Measurements from ENCODE around the gene BGLAP.
"Not testable (repeated sequence)": the region's sequence is repeated elsewhere in the genome, so short reads cannot be mapped to it uniquely, and the experiment has no call there.

Gene BGLAP

GRCh38 chr1:156241926-156242325, at the start of gene BGLAP:
Gene BGLAP (plus strand): TSS chr1:156242184. CDS start chr1:156242232, 48 bp downstream.
- no peak for DNase-seq

- no peak for DNase-seq
Observed at GRCh38 chr1:156193208-156193487, 48.8 kb upstream of the BGLAP start.

DNA sequence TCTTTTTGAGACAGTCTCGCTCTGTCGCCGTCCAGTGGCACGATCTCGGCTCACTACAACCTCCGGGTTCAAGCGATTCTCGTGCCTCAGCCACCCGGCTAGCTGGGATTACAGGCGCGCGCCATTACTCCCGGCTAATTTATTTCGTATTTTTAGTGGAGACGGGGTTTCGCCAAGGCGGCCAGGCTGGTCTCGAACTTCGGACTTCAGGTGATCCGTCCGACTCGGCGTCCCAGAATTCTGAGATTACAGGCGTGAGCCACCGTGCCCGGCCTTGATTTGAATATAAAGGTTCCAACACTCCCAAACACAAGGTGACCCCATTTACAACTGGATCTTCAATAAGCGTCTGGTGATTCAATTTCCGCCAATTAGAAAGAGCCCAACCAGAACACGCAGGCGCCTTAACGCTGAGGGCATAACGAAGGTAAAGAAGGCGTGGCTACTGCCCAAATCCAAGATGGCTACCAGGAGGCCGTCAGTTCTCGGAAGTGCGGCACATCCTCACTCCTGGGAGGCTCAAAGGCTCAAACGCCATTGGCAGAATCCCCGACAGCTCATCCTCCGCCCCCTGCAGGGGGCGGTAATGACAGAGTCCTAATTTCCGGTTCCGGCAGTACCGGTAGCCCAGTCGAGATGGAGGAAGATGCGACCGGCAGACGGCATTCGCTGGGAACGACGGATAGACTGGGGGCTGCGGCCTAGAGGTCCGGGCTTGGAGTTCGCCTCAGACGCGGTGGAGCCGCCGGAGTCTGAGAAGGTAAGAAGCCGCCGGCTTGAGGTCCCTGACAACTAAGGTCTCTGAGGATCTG, 48.3 kb upstream of the BGLAP start, which contains the start of gene SLC25A44:
Gene SLC25A44, plus strand, starts transcription at position 617 of the 812 bp plus-strand sequence. CDS start 5,744 bp downstream, outside the sequence.
- DNase-seq = peak; percentile 99

DNA sequence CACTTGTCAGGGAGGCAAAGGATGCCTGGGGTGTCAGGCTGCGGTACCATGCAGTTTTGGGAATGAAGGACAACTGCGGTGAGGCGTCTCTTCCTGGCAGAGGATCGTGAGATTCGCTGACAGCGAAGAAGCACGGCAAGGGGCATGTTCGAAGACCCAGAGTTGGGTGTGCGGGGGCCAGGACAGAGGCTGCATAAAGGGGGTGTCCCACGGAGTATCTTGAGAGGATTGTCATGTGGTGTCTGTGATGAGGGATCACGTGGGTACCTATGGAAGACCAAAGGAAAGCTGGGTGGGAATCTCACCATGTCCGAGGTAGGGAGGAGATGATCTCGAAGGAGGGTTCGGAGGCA, 47.7 kb upstream of the BGLAP start:
- no peak for DNase-seq

DNA sequence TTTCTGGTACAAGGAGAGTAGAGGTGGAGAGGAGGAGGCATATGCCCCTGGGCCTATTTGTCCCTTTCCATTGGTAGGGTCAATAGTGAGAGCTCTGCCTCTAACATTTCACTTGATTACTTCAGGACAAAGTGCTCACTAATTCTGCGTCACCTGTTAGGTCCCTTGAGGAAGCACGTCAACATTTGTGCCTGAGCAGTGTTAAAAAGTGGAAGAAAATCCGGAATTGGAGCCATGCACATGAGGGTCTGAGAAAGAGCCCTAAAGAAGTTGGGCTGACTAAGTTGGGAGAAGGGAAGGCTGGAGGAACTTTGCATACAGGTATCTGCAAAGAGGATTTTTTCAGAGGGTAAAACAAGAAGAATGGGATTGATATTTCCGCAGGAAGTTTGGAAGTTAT, 46.1 kb upstream of the BGLAP start:
- no peak for DNase-seq

GRCh38 chr1:156196445-156196844, 45.5 kb upstream of the BGLAP start:
- no peak for DNase-seq

DNA sequence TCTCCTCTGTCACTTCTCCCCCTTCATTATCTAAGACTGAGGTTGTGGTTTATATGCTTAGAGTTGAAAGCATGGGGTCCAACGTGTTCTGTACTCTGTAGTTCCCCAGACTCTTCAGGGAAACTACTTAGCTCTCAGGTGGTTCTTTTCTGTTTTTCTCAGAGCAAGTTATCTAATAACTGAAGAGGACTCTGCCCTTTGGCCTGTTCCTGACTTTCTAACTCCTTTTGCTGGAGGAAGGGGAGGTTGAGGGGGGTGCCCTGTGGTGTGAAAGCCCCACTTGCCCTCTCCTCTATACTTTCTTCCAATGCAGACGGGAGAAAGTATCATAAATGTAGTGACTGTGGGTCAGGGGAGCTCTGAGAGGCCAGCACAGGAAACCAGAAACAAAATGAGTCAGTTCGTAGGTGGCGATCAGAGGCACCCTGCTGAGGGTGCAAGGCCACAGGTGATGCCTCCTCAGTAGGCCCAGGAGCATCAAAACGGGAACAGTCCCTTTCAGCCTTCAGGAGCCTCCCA, 43.1 kb upstream of the BGLAP start:
- DNase-seq = no peak

DNA sequence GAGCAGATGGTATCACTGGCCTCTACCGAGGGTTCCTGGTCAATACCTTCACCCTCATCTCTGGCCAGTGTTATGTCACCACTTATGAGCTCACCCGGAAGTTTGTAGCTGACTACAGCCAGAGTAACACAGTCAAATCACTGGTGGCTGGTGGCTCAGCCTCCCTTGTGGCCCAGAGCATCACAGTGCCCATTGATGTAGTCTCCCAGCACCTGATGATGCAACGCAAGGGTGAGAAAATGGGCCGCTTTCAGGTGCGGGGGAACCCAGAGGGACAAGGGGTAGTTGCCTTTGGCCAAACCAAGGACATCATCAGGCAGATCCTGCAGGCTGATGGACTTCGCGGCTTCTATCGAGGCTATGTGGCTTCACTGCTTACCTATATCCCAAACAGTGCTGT, 41.9 kb upstream of the BGLAP start:
- DNase-seq = no peak

- no peak for DNase-seq
Observed at GRCh38 chr1:156203331-156203730, 38.7 kb upstream of the BGLAP start.

DNA sequence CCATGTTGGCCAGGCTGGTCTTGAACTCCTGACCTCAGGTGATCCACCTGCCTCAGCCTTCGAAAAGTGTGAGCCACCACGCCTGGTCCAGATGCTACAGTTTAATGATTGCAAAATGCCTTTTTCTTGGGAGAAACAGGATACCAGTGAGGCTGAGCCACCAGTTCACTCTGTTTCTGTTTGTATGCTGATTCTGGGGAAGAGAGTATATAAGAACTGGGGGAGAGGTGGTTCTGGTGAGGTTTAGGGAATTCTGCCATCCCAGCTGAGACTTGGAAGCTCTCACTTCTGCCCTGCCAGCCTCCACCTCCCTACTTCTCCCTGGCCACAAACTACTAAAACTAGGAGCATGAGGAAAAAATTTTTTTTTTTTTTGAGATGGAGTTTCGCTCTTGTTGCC, 37.3 kb upstream of the BGLAP start:
- DNase-seq = no peak

- no peak for DNase-seq
Observed at GRCh38 chr1:156211243-156211642, 30.7 kb upstream of the BGLAP start.

DNA sequence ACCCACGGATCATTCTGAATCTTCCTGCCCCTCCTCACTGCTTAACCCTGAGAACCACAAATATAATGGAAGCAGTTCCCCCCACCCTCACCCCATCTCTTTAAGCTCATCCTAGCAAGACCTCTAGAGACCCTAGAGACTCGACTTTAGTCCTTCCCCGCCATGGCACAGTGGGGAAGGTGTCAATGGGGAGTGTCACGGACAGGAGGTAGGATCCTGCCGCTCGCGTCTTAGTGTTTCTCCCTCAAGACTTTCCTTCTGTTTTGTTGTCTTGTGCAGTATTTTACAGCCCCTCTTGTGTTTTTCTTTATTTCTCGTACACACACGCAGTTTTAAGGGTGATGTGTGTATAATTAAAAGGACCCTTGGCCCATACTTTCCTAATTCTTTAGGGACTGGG, 29.9 kb upstream of the BGLAP start:
- DNase-seq = no peak

DNA sequence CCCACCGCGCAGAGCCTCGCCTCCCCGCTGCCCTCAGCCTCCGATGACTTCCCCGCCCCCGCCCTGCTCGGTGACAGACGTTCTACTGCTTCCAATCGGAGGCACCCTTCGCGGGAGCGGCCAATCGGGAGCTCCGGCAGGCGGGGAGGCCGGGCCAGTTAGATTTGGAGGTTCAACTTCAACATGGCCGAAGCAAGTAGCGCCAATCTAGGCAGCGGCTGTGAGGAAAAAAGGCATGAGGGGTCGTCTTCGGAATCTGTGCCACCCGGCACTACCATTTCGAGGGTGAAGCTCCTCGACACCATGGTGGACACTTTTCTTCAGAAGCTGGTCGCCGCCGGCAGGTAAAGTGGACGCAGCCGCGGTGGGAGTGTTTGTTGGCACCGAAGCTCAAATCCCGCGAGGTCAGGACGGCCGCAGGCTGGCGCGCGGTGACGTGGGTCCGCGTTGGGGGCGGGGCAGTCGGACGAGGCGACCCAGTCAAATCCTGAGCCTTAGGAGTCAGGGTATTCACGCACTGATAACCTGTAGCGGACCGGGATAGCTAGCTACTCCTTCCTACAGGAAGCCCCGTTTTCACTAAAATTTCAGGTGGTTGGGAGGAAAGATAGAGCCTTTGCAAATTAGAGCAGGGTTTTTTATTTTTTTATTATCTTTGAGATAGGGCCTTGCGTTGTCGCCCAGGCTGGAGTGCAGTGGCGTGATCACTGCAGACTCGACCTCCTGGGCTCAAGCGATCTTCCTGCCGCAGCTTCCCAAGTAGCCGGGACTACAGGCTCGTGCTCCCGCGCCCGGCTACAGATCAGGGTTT, 28.9 kb upstream of the BGLAP start, which contains the start of gene PMF1:
Gene PMF1, plus strand, starts transcription at position 175 of the 811 bp plus-strand sequence. Its CDS starts 9 bp downstream, at position 184.
- peak; percentile 98 for DNase-seq

DNA sequence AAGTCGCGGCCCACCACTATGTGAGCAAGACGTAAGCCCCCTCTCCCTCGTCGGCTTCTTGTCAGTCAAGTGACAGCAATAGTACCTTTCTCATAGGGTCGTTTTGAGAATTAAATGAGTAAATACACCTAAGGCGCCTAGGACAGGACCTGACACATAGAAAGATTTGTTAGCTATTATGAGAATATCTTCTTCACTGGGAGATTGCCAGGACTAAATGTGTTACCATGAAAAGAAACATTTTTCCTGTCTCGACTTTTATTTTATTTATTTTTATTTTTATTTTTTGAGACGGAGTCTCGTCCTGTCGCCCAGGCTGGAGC, 28.4 kb upstream of the BGLAP start:
- no peak for DNase-seq

DNA sequence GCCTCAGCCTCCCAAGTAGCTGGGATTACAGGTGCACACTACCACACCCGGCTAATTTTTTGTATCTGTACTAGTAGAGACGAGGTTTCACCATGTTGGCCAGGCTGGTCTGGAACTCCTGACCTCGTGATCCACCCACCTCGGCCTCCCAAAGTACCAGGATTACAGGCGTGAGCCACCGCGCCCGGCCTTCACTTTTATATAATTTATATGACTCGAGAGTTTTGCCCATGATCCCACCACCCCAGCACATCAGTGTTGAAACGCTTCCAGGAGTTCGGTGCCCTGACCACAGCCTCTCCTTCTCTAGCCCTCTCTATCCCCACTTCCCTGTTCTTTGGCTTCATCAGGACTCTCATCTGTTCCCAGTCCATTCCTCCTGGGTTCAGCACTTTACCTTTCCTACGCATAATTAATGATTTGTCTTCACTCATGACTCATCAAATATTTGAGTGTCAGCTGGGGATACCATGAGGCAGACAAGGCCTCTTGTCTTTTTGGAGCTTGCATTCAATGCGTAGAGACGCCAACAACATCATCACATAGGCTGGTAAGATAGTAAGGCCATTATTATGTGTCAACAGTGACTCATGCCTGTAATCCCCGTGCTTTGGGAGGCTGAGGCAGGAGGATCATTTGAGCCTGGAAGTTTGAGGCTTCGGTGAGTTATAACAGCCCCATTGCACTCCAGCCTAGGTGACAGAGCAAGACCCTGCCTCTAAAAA, 27.8 kb upstream of the BGLAP start:
- DNase-seq = no peak

DNA sequence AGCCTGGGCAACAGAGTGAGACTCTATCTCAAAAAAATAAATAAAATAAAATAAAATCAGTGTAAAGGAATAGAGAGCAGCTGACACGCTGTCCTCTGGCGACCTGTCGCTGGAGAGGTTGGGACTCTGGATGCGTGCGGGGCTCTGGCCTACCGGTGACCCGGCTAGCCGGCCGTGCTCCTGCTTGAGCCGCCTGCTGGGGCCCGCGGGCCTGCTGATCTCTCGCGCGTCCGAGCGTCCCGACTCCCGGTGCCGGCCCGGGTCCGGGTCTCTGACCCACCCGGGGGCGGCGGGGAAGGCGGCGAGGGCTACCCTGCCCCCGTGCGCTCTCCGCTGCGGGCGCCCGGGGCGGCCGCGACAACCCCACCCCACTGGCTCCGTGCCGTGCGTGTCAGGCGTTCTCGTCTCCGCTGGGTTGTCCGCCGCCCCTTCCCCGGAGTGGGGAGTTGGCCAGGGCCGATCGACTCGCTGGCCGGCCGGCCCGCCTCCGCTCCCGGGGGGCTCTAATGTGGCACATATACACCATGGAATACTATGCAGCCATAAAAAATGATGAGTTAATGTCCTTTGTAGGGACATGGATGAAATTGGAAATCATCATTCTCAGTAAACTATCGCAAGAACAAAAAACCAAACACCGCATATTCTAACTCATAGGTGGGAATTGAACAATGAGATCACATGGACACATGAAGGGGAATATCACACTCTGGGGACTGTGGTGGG, 25.5 kb upstream of the BGLAP start:
- DNase-seq = not testable (repeated sequence)

DNA sequence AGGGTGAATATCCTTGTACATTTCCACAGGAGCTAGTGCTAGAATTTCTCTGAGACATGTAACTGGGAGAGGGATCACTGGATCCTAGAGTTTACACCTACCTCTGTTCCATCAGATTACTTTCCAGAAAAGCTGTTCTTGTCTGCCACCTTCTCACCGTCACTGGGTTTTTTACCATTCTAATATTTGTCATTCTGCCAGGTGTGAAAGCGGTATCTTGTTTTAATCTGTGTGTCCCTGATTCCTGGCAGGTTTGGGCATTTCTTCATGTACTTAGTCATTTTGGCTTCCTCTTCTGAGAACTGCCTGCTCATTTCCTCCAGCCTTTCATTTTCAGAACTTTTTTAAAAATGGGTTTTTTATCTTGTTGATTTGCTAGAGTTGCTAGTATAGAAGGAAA, 24.1 kb upstream of the BGLAP start:
- DNase-seq = peak; percentile 62

DNA sequence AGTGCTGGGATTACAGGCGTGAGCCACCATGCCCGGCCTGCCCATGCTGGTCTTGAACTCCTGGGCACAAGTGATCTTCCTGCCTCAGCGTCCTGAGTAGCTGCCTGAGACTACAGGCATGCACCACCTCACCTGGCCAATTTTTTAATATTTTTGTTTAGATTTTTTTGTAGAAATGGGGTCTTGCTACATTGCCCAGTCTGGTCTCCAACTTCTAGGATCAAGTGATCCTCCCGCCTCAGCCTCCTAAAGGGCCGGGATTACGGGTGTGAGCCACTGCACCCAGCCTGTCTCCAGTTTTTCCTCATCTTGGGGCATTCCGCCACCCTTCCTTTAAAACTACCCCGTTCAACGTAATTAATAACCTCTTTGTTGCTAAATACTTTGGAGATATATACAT, 21.8 kb upstream of the BGLAP start:
- no peak for DNase-seq

DNA sequence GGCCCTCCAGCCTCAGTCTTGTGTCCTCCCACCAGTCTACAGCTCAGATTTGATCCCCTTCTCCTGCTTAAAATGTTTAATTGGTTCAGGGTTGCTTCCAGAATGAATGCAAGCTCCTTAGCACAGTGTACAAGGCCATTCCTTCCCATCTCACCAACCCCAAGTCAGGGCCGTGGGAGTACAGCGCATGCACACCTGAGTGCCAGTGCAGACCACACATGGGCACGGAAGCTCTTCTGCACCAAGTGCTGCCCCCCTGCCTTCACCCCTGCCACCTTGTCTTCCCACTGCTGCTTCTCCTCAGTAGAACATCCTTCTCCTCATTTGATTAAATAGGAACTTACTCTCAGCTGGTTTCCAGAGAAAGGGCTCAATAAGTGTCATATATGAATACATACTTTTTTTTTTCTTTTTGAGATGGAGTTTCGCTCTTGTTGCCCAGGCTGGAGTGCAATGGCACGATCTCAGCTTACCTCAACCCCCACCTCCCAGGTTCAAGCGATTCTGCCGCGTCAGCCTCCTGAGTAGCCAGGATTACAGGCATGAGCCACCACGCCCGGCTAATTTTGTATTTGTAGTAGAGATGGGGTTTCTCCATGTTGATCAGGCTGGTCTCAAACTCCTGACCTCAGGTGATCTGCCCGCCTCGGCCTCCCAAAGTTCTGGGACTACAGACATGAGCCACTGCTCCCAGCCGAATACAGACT, 19.8 kb upstream of the BGLAP start:
- DNase-seq = no peak

DNA sequence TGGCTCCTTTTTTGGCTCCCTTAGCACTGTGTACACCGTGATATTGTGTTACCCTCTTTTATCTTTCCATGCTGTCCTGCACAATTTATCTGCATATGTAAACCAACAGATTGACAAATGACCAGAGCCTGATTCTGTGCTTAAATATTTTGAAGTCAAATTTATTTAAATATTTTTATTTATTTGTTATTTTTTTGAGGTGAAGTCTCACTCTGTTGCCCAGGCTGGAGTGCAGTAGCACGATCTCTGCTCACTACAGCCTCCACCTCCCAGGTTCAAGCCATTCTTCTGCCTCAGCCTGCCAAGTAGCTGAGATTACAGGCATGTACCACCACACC, 16.3 kb upstream of the BGLAP start:
- DNase-seq = no peak

- DNase-seq = peak; percentile 87
Observed at GRCh38 chr1:156226116-156226538, 15.9 kb upstream of the BGLAP start.

- DNase-seq = no peak
Observed at GRCh38 chr1:156226782-156227181, 15.2 kb upstream of the BGLAP start.
